ENCODE measurements around the gene KNDC1. TPM values are rescaled to one million over a fixed set of nuclear protein-coding genes. Genes with fewer than 3 reads are reported as not detected.

Gene KNDC1
- total and polyA plus RNA-seq, 10 donors: 0.05 to 3.5 (median 1.0) TPM

DNA sequence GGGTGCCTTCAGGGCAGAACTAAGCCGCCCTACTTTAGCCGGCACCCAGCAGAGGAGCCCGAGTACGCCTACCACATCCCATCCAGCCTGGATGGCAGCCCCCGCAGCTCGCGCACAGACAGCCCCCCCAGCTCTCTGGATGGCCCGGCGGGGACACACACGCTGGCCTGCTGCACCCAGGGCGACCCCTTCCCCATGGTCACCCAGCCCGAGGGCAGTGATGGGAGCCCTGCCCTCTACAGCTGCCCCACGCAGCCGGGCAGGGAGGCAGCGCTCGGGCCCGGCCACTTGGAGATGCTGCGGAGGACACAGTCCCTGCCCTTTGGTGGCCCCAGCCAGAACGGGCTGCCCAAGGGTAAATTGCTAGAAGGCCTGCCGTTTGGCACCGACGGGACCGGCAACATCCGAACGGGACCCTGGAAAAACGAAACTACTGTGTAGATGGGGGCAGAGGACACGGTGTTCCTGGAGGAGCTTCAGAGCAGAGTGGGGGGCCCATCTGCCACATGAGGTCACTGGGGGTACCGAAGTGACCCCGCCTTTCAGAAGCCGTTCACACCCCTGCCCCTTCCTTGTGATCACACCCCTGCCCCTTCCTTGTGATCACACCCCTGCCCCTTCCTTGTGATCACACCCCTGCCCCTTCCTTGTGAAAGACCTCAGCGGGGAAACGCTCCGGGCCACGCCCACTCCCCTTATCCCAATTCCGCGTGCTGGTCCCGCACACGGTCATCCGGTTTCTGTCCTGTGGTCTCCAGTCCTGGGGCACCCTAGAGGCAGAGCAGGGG is 30.8 kb upstream of the KNDC1 start:
- DNase-seq: no peak

DNA sequence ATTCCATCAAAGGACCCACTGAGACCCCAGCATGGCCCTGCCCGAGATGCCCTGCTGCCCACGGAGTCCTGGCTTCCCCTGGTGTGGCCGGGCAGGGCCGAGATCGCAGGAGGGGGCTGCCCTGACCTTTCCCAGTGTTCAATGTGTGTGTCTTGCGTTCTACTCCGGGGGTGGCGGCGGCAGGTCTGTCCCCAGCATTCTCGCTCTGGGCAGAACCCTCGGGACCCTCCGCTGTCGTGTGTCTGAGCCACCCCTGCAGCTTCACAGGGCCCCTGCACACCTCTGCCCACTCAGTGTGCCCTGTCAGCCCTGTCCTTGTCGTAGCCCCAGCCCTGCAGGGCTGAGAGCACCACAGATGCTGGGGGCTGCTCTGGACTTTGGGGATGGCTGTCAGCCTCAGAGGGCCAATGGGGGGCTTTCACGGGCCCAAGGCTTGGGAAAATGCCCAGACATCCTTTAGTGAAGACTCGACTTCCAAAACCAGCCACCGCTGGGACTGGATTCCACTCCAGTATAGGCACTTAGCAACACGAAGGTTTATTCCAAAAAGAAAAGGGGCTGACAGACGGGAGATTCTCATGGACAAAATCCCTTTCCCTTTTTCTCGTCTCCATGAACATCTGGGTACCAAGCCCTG is 30.0 kb upstream of the KNDC1 start:
- TF ChIP-seq POLR2A (IDR thresholded peaks at IDR 0.05) (no peak), POLR2AphosphoS5 (IDR thresholded peaks at IDR 0.05) (no peak)
- TF ChIP-seq, protein P1, sequence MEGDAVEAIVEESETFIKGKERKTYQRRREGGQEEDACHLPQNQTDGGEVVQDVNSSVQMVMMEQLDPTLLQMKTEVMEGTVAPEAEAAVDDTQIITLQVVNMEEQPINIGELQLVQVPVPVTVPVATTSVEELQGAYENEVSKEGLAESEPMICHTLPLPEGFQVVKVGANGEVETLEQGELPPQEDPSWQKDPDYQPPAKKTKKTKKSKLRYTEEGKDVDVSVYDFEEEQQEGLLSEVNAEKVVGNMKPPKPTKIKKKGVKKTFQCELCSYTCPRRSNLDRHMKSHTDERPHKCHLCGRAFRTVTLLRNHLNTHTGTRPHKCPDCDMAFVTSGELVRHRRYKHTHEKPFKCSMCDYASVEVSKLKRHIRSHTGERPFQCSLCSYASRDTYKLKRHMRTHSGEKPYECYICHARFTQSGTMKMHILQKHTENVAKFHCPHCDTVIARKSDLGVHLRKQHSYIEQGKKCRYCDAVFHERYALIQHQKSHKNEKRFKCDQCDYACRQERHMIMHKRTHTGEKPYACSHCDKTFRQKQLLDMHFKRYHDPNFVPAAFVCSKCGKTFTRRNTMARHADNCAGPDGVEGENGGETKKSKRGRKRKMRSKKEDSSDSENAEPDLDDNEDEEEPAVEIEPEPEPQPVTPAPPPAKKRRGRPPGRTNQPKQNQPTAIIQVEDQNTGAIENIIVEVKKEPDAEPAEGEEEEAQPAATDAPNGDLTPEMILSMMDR (IDR thresholded peaks at IDR 0.05 in 8 of 11, conservative IDR thresholded peaks at IDR 0.05 in 3 of 11): no peak
- intact Hi-C loops (cut with DNase I; ENCODE audit: low total_unique reads): loop anchor here (10.0 kb wide), 1 partner anchor 195 kb away; no protein-coding TSS in a partner anchor
- H3K27me3 ChIP-seq (replicated peaks in 1 of 7): peaks cover 0 to 24% (median 15%) of the 10 kb centered on the region in 7 donors
- peaks cover 0 to under 1% (median 0%) of the 10 kb centered on the region in 6 donors for H3K4me1 ChIP-seq
- no peaks in the 10 kb centered on the region for H3K36me3 ChIP-seq
- WGBS, 5 donors: 63 to 80% (median 77%) methylated on average over 17 to 20 of the region's 20 CpGs
- peaks cover 0 to 12% (median 4%) of the 10 kb centered on the region in 8 donors for H3K9me3 ChIP-seq
- DNase-seq: no peak
- H3K27ac ChIP-seq: no peak overlapping the region
- no peak overlapping the region for H3K4me3 ChIP-seq

More for the DNA sequence above, 30.8 kb upstream of the KNDC1 start:
- Histone ChIP-seq H3K27me3 (replicated peaks in 1 of 7) (peaks cover 0 to 31% (median 22%) of the 10 kb centered on the region in 7 donors), H3K36me3 (no peaks in the 10 kb centered on the region), H3K9me3 (peaks cover 0 to 12% (median 4%) of the 10 kb centered on the region in 8 donors), H3K27ac (no peak overlapping the region), H3K4me1 (no peaks in the 10 kb centered on the region), H3K4me3 (no peak overlapping the region)
- 80 to 89% (median 87%) methylated on average over 31 to 39 of the region's 39 CpGs for WGBS, 5 donors
- intact Hi-C loops (cut with DNase I; ENCODE audit: low total_unique reads): loop anchor here (10.0 kb wide), 1 partner anchor 194 kb away; no protein-coding TSS in a partner anchor
- TF ChIP-seq POLR2A (IDR thresholded peaks at IDR 0.05) (no peak), POLR2AphosphoS5 (IDR thresholded peaks at IDR 0.05) (no peak)
- TF ChIP-seq, protein P1 (IDR thresholded peaks at IDR 0.05 in 8 of 11, conservative IDR thresholded peaks at IDR 0.05 in 3 of 11): no peak

DNA sequence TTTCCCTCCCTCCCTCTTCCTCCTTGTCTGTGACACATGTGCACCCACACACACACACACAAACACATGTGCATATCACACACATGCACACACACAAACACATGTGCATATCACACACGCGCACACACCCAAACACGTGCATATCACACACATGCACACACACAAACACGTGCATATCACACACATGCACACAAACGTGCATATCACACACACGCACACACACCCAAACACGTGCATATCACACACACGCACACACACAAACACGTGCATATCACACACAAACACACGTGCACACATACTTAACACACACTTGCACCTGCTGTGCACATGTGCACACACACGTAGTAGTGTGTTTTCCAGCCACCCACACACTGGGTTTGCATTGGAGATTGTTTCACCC is 29.4 kb upstream of the KNDC1 start:
- intact Hi-C loops (cut with DNase I; ENCODE audit: low total_unique reads): no loop called here
- peaks cover 0 to 12% (median 4%) of the 10 kb centered on the region in 8 donors for H3K9me3 ChIP-seq
- no peak overlapping the region for H3K27ac ChIP-seq
- peaks cover 0 to 18% (median 11%) of the 10 kb centered on the region in 7 donors for H3K27me3 ChIP-seq (replicated peaks in 1 of 7)
- no peaks in the 10 kb centered on the region for H3K36me3 ChIP-seq
- TF ChIP-seq POLR2A (IDR thresholded peaks at IDR 0.05): no peak
- no peak for TF ChIP-seq POLR2AphosphoS5 (IDR thresholded peaks at IDR 0.05)
- TF ChIP-seq, protein P1 (IDR thresholded peaks at IDR 0.05 in 8 of 11, conservative IDR thresholded peaks at IDR 0.05 in 3 of 11): no peak
- H3K4me1 ChIP-seq: peaks cover 0 to 3% (median 0%) of the 10 kb centered on the region in 6 donors
- no peak for DNase-seq
- 77 to 94% (median 88%) methylated on average over 11 of the region's 11 CpGs for WGBS, 5 donors
- no peak overlapping the region for H3K4me3 ChIP-seq

DNA sequence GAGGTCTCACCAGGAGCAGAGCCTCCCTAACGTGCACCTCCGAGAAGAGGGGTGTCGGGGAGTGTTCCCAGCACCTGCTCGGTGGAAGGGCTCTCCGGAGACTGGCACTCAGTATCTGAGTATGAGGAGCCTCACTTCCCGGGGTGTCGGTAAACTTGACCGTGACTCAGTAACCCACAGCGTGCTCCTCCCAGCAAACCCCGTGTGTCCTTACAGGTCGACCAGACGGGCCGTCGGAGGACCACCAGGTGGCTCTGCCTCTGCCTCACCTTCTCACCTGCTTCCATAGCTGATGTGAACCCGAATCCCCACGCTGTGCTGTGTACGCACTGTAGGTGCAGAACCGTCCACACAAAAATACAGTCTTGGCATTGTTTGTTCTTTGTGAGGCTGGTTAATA is 29.0 kb upstream of the KNDC1 start:
- Histone ChIP-seq H3K9me3 (peaks cover 0 to 12% (median 4%) of the 10 kb centered on the region in 8 donors), H3K27ac (no peak overlapping the region), H3K27me3 (replicated peaks in 1 of 7) (peaks cover 0 to 14% (median 7%) of the 10 kb centered on the region in 7 donors), H3K4me3 (no peak overlapping the region), H3K4me1 (peaks cover 0 to 3% (median 0%) of the 10 kb centered on the region in 6 donors), H3K36me3 (no peaks in the 10 kb centered on the region)
- no peak for TF ChIP-seq POLR2A (IDR thresholded peaks at IDR 0.05)
- no peak for TF ChIP-seq POLR2AphosphoS5 (IDR thresholded peaks at IDR 0.05)
- TF ChIP-seq, protein P1 (IDR thresholded peaks at IDR 0.05 in 8 of 11, conservative IDR thresholded peaks at IDR 0.05 in 3 of 11): no peak
- 80 to 83% (median 83%) methylated on average over 13 to 18 of the region's 18 CpGs for WGBS, 5 donors
- DNase-seq: peak; percentile 67
- intact Hi-C loops (cut with DNase I; ENCODE audit: low total_unique reads): no loop called here
